Lower leg skin (tissue), 4 donors: ENCODE results near the gene CPSF6. TPM values are rescaled to one million over a fixed set of nuclear protein-coding genes. Genes with fewer than 3 reads are reported as not detected.

ENCODE experiments used
- DNase-seq, 2 donors: peaks; one replicate each; pipeline ENCODE4 v3.0.0-alpha.2; 2019; ENCODE audit warnings: low spot score in 2 of 2
- H3K4me3 ChIP-seq: fragments of 200-600 bp; sonication (generic); 2 replicates; pipeline ENCODE4 v1.5.1; 2017; ENCODE audit warnings: mild to moderate bottlenecking, low read depth; ENCODE audit not compliant: poor library complexity, severe bottlenecking
- CTCF ChIP-seq, 3 donors: fragments of 450-650 bp; IDR thresholded peaks; one replicate each; pipeline ENCODE4 v1.5.1; 2016; ENCODE audit warnings: antibody characterized with exemption in 3 of 3, mild to moderate bottlenecking in 3 of 3, moderate library complexity in 2 of 3
- POLR2A ChIP-seq, 2 donors: fragments of 450-650 bp; IDR thresholded peaks; one replicate each; pipeline ENCODE4 v1.6.1; 2016 to 2017; ENCODE audit warnings: antibody characterized with exemption in 2 of 2, mild to moderate bottlenecking in 1 of 2, moderate library complexity in 1 of 2
- WGBS, 2 donors: methylation state at CpG; one replicate each; pipeline ENCODE4 v1.1.5; 2018; 5-methylcytosine and 5-hydroxymethylcytosine counted together
- intact Hi-C: fragments of 100-400 bp; cut with DNase I; formaldehyde crosslinking; loops from one replicate; pipeline ENCODE4 v1.15.0; 2023; ENCODE audit warnings: low total_unique reads
- microRNA counts, 2 donors: library from miRNA; unstranded; fragments of <30 nt; microRNA quantifications; one replicate each; lab custom pipeline; 2016
- microRNA-seq, 2 donors: library from miRNA; unstranded; fragments of <30 nt; microRNA quantifications; one replicate each; pipeline ENCODE4, GENCODE V29; 2016; ENCODE audit warnings: borderline replicate concordance in 2 of 2, borderline number of aligned reads in 1 of 2
- total RNA-seq, 4 donors: library from RNA; depleted of rRNA; stranded (reverse); fragments of >200 nt; gene quantifications; one replicate each; pipeline ENCODE4 v1.1.0, GENCODE V29; 2016

The CPSF6 gene
- total RNA-seq, 4 donors from 2014 or later, result 17.0 to 29.5 (median 20.2) TPM

GRCh38 chr12:69318225-69318624, 78.9 kb downstream of the CPSF6 start:
- H3K4me3 ChIP-seq, result no peak overlapping the region
- no peak for TF ChIP-seq POLR2A (IDR thresholded peaks at IDR 0.05)
- no peak for TF ChIP-seq CTCF (IDR thresholded peaks at IDR 0.05)
- intact Hi-C loops, result no loop called here
- DNase-seq, result no peak
- WGBS, 2 donors, result 90 to 97% methylated on average over 2 of the region's 2 CpGs

DNA sequence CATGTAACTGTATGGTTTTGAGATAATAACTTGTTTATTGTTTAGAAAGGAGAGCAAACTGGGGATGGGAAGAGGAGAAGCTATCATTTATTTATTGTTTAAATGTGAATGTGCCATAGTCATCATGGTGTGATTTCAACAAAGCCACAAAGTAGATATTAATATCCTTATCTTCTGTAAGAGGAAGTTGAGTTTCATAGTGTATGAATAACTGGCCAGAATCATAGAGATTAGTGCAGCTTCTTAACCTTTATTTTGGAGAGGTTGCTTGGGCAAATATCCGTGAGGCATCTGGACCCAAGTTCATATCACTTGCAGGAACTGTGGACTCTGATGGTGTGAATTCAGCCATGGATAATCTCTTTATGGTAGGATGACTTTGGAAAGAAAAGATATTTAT, 82.0 kb downstream of the CPSF6 start:
- H3K4me3 ChIP-seq, result no peak overlapping the region
- intact Hi-C loops, result no loop called here
- TF ChIP-seq POLR2A (IDR thresholded peaks at IDR 0.05) (no peak), CTCF (IDR thresholded peaks at IDR 0.05) (no peak)
- 90 to 96% methylated on average over 1 of the region's 1 CpG for WGBS, 2 donors
- no peak for DNase-seq

MicroRNA genes within 50 kb of the gene (microRNA counts, 767-probe panel; counts per million panel counts)
- 0 to 358 counts per million in 2 donors for microRNA hsa-miR-1279 (lab: Ali Mortazavi, UCI)

Small RNA genes lying within 50 kb of the gene (microRNA-seq; reads per million reads assigned to microRNA genes)
- 0 reads per million in 2 donors for gene MIR1279

Other genes starting within 250 kb of the CPSF6 start
- gene LYZ, start 108.8 kb downstream of the CPSF6 start, total RNA-seq, result 10 to 100 TPM in 3 of 4 donors, 1 to 10 TPM in 1; 6.8 to 27.8 (median 18.8) TPM
- gene YEATS4, start 120.2 kb downstream of the CPSF6 start, total RNA-seq, result 10 to 100 TPM; 10.0 to 21.7 (median 16.8) TPM
- gene FRS2, start 230.8 kb downstream of the CPSF6 start, total RNA-seq, result 10 to 100 TPM; 33.7 to 64.7 (median 43.5) TPM